HG03280 (cell line): ENCODE measurements around the gene EIF4G2.

ENCODE experiments used
- ATAC-seq: cut with Tn5 transposase; IDR thresholded peaks from one replicate; pipeline ENCODE4 v1.9.1; 2021; ENCODE audit warnings: mild to moderate bottlenecking, moderate library complexity; ENCODE audit not compliant: unreplicated experiment

The EIF4G2 gene

GRCh38 chr11:10809373-10810160 is 841 bp upstream of the EIF4G2 start:
- ATAC-seq = peak; percentile 17

- peak; percentile 5 for ATAC-seq
Measured at GRCh38 chr11:10808235-10808552, 532 bp downstream of the EIF4G2 start.

GRCh38 chr11:10807493-10808234 is 1.1 kb downstream of the EIF4G2 start:
- ATAC-seq = no peak

GRCh38 chr11:10806206-10806605 is 2.5 kb downstream of the EIF4G2 start:
- ATAC-seq = no peak

- no peak for ATAC-seq
Measured at GRCh38 chr11:10805741-10806140, 3.0 kb downstream of the EIF4G2 start.

GRCh38 chr11:10803676-10804075 is 5.0 kb downstream of the EIF4G2 start:
- no peak for ATAC-seq

GRCh38 chr11:10800292-10800691 is 8.4 kb downstream of the EIF4G2 start:
- no peak for ATAC-seq

- ATAC-seq = no peak
Measured at GRCh38 chr11:10798330-10798928, 10.3 kb downstream of the EIF4G2 start.

GRCh38 chr11:10797531-10797930 is 11.2 kb downstream of the EIF4G2 start:
- ATAC-seq = no peak

GRCh38 chr11:10797001-10797400 is 11.7 kb downstream of the EIF4G2 start:
- no peak for ATAC-seq

- no peak for ATAC-seq
Measured at GRCh38 chr11:10796191-10796590, 12.5 kb downstream of the EIF4G2 start.

GRCh38 chr11:10793470-10794255 is 15.1 kb downstream of the EIF4G2 start:
- no peak for ATAC-seq

GRCh38 chr11:10792385-10793068 is 16.2 kb downstream of the EIF4G2 start:
- peak; percentile 92 for ATAC-seq

GRCh38 chr11:10786451-10786850 is 22.3 kb downstream of the EIF4G2 start:
- ATAC-seq = no peak

GRCh38 chr11:10785146-10785474 is 23.6 kb downstream of the EIF4G2 start:
- ATAC-seq = no peak

- ATAC-seq = no peak
Measured at GRCh38 chr11:10784232-10785145, 24.2 kb downstream of the EIF4G2 start.

GRCh38 chr11:10780040-10780439 is 28.7 kb downstream of the EIF4G2 start:
- ATAC-seq = no peak

GRCh38 chr11:10779086-10779485 is 29.6 kb downstream of the EIF4G2 start:
- ATAC-seq = no peak

GRCh38 chr11:10778217-10778970 is 30.3 kb downstream of the EIF4G2 start:
- ATAC-seq = no peak
